GM19372 (cell line): ENCODE data around the gene IL2RA.
"Not testable (repeated sequence)": the region's sequence is repeated elsewhere in the genome, so short reads cannot be mapped to it uniquely, and the experiment has no call there.

Experiments
- ATAC-seq: cut with Tn5 transposase; IDR thresholded peaks from one replicate; pipeline ENCODE4 v1.9.1; 2021; ENCODE audit warnings: mild to moderate bottlenecking, low read depth, moderate library complexity; ENCODE audit not compliant: unreplicated experiment

Gene IL2RA

GRCh38 chr10:6044751-6045313, 17.3 kb downstream of the IL2RA start:
- ATAC-seq, result no peak

DNA sequence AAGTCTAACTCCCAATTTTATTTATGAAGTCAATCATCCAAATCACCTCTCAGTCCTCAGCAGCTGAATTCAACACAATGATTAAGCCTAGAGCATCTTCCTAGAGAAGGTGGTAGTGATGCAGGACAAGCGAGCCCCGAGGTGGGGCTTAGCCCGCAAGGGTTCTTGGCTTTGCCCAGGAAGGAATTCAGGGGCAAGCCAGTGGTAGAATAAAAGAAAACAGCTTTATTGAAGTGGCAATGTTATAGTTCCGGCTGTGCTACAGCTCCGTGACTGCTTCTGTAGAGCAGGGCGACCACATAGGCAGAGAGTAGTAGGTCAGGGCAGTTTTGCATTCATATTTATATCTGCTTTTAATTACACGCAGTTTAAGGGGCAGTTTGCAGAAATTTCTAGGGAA, 18.1 kb downstream of the IL2RA start:
- no peak for ATAC-seq

DNA sequence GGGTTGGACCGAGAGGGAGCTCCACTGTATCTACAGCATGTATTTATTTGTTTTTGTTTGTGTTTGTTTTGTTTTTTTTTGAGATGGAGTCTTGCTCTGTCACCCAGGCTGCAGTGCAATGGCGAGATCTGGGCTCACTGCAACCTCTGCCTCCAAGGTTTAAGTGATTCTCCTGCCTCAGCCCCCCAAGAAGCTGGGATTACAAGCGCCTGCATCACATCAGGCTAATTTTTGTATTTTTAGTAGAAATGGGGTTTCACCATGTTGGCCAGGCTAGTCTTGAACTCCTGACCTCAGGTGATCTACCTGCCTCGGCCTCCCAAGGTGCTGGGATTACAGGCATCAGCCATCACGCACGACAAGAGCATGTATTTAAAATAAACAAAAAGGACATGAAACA, 18.8 kb downstream of the IL2RA start:
- ATAC-seq, result not testable (repeated sequence)

GRCh38 chr10:6040205-6040604, 22.0 kb downstream of the IL2RA start:
- ATAC-seq, result no peak

- no peak for ATAC-seq
Measured at GRCh38 chr10:6039711-6040110, 22.5 kb downstream of the IL2RA start.

DNA sequence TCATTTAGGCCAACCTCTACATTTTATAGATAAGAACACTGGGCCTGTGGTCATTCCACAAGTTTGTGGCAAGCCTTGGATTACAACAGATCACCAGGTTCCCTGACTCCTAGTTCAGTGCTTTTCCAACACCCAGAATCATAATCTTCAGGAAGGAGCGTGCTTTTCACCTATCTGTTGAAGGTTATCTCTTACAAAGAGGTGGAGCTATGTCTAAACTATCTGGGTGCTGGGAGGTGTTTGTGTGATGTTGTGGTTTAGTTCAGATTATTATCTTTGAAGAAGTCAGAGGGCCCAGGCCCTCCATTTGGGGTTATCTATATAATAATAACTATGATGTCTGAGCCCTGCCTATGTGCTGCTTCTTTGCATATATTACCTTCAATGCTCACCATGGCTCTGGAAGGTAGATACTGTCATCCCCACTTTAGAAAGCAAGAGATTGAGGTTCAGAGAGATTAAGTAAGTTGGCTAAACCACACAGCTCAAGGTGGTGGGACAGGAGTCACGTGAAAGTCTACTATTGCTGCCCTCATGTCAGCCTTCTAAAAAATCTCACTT, 24.0 kb downstream of the IL2RA start:
- no peak for ATAC-seq

- no peak for ATAC-seq
Measured at GRCh38 chr10:6037422-6037821, 24.7 kb downstream of the IL2RA start.

DNA sequence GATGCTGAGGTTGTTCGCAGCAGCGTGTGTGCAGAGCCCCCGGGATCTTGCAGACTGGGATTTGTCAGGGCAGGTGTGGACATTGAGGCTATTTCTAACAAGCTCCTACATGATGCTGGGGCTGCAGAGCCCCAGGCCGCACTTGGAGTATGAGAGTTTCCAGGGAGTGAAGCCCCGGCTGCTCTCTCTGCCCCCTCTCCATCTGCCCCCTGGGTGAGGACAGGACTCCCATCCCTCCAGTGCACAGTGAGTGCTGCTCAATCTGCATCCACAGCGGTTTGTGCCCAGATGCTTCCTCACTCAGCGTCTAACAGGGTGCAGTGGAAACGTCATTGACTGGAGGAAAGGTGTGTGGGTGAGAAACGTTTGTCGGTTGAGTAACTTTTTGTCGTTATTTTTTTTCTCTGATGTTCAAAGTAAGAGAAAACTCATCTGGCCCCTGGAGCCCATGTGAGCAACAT, 25.3 kb downstream of the IL2RA start:
- no peak for ATAC-seq

DNA sequence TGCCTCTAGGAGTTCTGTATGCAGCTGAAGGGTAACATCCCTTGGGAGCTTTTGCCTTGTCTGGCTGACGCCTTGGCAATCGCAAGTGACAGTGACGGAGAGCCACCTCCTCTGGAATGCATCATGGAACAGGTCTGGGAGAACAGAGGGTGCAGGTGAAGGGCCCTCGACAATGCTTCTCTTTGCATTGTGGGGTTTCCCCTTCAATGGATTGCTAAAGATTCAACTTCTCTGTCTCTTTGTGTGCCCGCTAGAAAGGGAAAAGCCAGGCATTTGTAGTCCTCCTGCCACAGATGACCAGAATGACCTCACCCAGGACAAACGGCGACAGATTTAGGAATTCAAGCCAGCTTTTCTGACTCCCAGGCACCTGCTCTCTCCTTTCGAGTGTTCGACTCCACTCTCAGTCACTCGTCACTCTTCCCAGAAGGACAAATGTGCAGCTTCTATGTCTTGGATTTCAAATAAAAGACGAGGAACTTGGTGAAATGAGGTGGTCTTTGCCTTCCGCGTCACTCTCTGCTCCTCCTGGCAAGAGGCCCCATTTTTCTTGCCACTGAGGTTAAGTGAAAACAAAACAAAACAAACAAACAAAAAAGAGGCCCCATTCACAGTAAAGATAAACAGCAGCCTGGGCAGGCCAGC, 26.1 kb downstream of the IL2RA start:
- ATAC-seq, result no peak

- no peak for ATAC-seq
Measured at GRCh38 chr10:6035101-6035834, 26.9 kb downstream of the IL2RA start.

- ATAC-seq, result no peak
Measured at GRCh38 chr10:6034371-6034770, 27.8 kb downstream of the IL2RA start.

DNA sequence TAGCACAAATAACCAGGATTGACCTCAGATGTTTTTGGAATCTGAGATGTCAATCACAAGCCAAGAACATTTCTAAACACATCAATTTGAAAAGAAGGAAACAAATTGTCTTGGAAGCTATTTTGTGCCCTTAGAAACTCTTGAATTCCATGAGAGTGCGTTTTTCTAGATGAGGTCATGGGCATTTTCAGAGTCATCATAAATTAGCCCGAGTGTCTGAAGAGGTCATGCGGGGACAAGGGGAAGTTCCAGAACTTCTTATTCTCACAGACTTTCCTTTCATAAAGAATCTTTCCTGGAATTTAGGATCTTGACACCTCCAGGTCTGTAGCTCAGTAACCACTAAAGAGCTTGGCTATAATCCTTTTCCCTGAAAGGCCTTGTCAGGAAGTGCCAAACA, 28.2 kb downstream of the IL2RA start:
- ATAC-seq, result no peak

GRCh38 chr10:6030940-6031339, 31.2 kb downstream of the IL2RA start:
- ATAC-seq, result no peak

- ATAC-seq, result no peak
Measured at GRCh38 chr10:6030217-6030616, 31.9 kb downstream of the IL2RA start.

- ATAC-seq, result no peak
Measured at GRCh38 chr10:6027929-6028328, 34.2 kb downstream of the IL2RA start.

- no peak for ATAC-seq
Measured at GRCh38 chr10:6025683-6026255, 36.4 kb downstream of the IL2RA start.

DNA sequence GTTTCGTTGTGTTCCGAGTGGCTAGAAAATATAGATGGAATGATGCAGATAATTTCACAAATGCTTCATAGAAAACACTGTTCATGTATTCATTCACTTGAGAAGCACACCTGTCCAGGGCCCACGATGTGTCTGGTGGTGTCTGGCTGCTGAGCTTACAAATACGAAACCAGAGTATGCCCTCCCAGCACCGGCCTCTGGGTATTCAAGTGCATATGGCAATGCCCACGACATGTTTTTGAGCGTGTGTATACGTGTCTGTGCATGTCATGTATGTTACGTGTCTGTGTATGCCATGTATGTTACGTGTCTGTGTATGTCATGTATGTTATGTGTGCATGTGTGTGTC, 37.9 kb downstream of the IL2RA start:
- ATAC-seq, result no peak

GRCh38 chr10:6023661-6024333, 38.4 kb downstream of the IL2RA start:
- no peak for ATAC-seq

DNA sequence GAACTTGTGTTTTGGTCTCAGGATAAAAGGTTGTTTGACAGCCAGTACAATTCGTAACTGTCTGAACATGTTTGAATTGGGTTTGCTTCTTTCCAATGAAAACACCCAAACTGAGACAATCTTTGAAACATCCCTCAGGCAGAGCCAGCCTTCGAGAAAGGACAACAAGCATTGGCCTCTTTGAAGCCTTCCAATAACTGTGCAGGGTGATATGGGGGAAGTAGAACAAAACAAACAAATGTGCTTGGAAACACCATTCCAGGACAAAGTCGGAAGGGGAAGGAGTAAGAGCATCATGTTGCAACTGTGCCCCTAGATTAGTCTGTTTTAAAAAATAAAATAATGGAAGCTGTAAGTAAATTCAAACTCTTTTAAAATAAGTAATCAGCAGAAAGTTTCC, 39.5 kb downstream of the IL2RA start:
- ATAC-seq, result no peak

- no peak for ATAC-seq
Measured at GRCh38 chr10:6020826-6021225, 41.3 kb downstream of the IL2RA start.

DNA sequence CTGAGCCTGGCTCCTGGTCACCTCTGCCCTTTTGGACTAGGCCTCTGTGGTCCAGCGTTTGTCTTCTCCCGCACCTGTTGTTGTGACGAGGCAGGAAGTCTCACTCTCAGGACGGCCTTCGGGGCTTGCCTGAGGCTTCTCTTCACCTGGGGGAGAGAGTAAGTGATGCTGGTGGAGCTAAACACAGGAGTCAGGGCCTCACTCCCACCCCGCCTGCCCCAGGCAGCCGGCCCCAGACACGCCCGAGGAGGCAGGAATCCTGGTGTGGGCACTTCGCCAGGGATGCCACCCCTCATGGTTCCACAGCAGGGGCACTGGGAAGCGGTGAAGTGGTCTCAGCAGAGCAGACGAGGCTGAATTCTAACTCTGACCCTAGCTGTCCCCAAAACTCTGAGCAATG, 42.4 kb downstream of the IL2RA start:
- ATAC-seq, result no peak
